HG03108 (cell line): ENCODE data around the gene SLC2A4.
A peak's percentile ranks its signal among the peaks of the same experiment; 100 is the strongest.

ENCODE experiments used
- ATAC-seq: cut with Tn5 transposase; IDR thresholded peaks from one replicate; pipeline ENCODE4 v1.9.1; 2021; ENCODE audit warnings: moderate library complexity; ENCODE audit not compliant: unreplicated experiment

The SLC2A4 gene

DNA sequence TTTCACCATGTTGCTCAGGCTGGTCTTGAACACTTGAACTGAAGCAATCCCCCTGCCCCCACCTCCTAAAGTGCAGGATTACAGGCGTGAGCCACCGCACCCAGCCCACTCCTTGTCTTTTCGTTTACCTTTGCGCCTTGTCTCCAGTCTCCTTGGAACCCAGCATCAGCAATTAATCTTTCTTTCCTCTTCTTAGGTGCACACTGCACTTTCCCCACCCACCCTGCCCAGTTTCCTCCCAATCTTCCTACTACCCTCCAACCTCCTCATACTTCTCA lies 17.8 kb upstream of the SLC2A4 start:
- no peak for ATAC-seq

DNA sequence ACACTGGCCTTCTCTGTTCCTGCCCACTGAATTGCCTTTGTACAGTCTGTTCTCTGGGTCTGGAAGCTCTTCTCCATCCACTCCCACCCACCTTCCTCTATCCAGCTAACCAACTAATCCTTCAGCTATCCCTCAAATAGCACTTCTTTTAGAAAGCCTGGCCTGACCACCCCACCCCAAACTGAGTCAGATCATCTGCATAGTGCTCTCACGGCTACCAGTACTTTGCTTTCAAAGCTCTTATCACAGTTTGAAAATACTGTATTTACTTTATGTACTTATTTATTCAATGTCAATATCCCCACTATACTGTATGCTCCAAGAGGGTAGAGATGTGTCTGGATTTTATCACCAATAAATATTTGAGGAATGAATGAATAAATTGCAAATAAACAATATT lies 14.7 kb upstream of the SLC2A4 start:
- ATAC-seq = no peak

DNA sequence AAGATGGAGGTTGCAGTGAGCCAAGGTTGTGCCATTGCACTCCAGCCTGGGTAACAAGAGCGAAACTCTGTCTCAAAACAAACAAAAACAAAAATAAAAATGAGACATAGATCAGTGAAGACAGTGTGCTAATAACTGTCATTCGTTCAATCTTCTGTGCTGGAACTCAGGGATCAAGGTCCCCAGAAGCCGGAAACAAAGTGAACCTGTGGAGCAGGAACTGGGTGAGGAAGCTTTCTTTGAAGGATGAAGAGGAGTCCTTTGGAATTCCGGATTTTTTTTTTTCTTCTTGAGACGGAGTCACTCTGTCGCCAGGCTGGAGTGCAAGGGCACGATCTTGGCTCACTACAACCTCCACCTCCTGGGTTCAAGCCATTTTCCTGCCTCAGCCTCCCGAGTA lies 2.1 kb upstream of the SLC2A4 start:
- ATAC-seq = no peak

DNA sequence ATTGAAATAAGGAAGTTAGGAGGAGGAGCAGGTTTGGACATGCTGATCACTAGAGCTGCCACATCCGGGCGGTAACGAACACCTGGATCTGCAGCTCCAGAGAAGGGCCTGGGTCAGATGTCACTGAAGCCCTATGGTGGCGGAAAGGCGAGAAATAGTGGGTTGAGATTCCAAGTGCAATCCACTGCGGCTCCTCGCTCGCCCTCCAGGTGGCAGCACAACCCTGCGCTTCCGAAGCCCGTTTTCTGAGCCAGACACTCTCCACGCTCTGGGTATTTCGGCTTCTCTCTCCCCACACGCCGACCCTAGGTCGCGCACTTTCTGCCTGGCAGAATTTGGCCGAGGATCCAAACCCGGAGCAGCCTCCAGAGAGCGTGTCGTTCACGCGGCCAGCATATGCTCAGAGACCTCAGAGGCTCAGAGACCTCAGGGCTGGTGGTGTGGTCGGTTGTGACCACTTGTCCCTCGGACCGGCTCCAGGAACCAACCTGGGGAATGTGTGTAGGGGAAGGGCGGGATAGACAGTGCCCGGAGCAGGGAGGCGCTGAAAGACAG lies 922 bp upstream of the SLC2A4 start:
- peak; percentile 60 for ATAC-seq

DNA sequence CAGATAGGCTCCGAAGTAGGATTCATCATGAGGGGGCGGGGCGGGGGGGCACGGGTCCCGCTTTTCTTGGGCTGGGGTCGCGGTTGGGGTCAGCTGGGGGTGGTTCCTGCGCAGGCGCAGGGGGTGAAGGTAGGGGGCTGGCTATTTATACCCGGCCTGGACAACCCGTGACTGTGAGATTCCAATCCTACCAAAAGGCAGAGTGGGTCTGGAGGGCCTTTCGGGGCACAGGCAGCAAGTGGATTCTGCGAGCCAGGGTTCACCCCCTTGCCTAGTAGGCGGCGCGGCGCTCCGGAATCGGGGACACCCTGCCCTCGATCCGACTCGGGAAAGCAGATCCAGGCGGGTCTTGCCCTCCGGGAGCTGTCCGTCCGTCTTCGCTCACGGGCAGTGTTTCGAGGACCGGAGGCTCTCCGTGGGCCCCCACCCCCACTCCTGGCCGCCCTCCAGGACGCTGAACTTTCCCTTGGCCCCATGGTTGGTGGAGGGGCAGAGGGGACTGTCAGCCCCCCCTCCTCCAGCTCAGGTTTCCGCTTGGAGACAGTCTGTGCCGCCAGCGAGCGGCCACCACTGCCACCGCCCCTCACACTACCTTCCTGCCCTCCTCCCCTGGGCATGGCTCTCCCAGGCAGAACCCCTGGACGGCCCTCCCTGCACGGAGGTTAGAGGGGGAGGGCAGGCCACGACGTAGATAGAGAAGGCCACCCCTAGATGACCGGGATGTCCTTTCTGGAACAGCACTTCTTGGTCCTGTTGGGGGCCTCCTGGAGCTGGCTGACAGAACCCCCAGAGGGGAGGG lies 634 bp downstream of the SLC2A4 start:
- no peak for ATAC-seq

DNA sequence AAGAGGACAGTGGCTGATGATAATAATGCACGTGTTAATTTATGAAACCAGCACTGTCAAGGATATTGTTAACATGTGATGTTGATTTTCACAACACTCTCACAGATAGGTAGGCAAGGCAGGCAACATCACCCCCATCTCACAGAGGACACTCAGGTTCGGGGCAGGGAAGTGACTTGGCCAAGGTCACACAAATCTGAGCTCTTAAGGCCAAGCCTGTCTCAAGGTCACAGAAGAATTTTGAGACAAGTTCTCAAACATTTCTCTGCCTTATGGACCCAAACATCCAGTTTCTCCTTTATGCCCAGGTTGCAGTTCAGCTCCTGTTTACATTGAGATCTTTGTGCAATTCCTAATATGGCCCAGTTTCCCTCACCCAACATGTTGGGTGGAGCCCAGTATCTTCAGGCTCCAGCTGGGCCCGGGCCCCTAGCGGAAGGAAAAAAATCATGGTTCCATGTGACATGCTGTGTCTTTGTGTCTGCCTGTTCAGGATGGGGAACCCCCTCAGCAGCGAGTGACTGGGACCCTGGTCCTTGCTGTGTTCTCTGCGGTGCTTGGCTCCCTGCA lies 1.3 kb downstream of the SLC2A4 start:
- no peak for ATAC-seq

DNA sequence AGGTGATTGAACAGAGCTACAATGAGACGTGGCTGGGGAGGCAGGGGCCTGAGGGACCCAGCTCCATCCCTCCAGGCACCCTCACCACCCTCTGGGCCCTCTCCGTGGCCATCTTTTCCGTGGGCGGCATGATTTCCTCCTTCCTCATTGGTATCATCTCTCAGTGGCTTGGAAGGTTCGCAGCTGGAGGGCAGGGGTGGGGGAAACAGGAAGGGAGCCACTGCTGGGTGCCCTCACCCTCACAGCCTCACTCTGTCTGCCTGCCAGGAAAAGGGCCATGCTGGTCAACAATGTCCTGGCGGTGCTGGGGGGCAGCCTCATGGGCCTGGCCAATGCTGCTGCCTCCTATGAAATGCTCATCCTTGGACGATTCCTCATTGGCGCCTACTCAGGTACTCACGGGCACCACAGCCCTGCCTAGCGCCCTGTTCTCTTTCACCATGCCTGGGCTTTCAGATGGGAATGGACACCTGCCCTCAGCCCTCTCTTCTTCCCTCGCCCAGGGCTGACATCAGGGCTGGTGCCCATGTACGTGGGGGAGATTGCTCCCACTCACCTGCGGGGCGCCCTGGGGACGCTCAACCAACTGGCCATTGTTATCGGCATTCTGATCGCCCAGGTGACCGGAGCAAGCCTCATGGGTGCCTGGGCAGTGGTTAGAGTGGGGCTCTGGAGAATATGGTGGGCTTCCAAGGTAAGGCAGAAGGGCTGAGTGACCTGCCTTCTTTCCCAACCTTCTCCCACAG lies 2.1 kb downstream of the SLC2A4 start:
- no peak for ATAC-seq

DNA sequence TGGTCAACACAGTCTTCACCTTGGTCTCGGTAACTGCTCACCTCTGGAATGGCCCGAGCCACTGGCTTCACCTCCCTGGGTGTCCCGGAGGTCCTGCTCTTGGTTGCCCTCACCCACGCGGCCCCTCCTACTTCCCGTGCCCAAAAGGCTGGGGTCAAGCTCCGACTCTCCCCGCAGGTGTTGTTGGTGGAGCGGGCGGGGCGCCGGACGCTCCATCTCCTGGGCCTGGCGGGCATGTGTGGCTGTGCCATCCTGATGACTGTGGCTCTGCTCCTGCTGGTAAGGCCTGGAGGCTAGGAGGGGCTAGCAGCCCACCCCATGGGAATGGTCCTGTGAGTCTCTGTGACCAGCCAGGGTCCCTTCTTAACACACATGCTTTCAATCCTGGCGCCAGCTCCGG lies 3.4 kb downstream of the SLC2A4 start:
- no peak for ATAC-seq

DNA sequence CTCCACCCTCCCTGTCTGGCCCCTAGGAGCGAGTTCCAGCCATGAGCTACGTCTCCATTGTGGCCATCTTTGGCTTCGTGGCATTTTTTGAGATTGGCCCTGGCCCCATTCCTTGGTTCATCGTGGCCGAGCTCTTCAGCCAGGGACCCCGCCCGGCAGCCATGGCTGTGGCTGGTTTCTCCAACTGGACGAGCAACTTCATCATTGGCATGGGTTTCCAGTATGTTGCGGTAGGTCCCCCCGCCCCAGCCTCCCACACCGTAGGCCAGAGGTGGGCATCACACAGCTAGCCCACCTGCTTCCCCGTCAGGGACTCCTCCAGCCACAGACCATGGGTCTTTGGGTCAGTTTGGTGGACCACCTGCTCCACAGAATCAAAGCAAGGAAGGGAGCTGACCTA lies 4.2 kb downstream of the SLC2A4 start:
- ATAC-seq = no peak

DNA sequence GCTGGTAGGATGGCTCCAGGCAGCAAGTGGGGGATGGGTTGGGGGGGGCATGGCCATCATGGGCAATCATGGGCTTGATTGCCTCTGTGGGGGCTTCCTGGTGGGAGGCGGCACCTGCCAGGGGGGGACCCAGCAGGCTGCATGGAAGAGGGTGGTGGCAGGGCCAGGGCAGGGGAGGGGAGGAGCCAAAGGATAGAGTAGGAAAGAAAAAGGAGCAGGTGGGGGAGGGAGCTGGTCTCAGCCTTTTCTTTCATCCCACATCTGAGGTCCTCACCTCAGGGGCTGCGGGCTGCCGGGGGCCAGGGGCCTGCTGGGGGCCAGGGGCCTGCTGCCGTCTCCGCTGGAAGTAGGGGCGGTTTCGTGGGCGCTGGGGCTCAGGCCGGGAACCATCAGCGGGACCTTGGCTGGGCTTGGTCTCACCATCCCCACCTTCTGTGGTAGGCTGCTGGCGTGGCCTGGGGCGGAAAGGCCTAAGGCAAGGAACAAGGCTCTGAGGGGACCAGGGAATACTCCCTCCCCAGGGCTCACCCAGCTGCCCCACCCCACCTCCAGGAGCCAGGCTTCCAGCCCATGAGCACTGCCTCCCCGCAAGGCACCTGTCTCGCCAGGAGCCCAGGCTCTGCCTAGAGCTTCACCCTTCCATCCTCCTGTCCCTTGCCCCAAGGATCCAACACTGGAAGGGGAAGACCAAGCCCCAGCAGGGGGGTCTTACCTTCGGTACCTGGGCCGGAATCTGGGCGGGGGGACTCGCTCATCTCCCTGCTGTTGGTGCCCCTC lies 7.9 kb downstream of the SLC2A4 start:
- no peak for ATAC-seq

DNA sequence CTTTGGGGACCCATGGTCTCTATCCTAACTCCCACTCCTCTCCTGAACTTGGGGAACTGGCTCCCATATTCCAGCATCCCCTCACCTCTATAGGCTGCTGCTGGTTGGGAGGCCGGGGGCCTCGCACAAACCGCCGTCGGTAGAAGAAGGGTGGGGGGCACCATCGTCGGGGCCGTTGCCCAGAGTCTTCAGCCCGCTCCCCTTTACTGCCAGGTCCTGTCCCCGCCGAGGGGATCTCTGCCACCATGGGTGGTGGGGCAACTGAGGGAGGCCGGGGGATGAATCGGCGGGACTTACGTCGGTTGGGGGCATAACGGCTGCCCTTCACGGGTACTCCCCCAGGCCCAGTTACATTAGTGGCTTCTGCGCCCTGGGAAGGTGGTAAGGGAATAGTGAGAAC lies 8.6 kb downstream of the SLC2A4 start:
- no peak for ATAC-seq

DNA sequence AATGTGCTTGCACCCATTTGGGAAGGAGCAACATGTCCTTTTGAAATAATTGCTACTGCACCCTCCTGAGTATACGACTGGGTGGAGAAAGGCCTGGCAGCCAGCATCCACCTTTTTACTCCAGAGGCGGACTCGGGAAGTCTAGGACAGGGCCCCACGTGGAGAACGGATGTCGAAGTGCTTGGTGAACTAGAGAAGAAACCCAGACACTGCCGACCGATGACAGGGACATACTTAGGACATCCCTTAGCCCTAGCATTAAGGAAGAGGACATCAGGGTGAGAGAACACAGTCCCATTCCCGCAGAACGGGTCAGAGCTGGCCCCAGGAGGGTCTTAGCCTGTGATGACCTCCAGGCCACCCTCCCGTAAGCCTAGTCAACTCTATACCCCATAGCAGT lies 9.2 kb downstream of the SLC2A4 start:
- ATAC-seq = no peak

DNA sequence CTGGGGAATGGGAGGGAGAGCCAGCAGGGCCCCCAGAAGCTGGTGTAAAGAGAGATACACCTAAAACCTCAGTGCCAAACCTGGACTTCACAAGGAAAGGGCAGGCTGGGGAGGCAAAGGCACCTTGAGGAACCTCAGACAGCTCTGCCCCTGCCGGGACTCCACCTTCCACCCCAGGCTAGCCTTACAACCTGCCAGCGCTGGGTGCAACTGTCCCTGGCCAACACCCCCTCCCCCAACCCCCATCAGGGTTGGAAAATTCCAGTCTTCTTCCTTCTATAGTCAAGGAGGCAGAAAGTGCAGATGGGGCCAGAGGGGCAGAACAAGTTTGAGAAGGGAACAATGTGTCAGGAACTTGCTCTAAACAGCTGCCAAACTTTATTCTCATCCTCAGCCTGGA lies 10.7 kb downstream of the SLC2A4 start:
- no peak for ATAC-seq

DNA sequence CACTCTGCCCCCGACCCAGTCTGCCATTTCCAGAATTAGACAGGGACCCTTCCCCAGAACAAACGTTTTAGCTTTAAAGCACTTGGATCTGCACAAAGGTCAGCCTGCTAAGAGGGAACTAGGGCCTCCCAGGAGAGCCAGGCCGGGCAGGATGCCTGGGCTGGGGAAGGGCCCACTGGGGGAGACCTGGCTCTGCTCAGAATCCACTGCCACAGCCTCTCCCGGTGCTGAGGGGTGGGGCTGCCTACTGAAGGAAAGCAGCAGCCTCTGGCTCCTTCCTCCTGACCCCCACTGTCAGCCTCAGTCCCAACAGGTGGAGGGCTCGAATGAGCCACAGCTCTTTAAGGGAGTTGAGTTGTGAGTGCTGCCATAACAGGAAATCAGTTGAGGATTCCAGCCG lies 11.2 kb downstream of the SLC2A4 start:
- ATAC-seq = no peak

DNA sequence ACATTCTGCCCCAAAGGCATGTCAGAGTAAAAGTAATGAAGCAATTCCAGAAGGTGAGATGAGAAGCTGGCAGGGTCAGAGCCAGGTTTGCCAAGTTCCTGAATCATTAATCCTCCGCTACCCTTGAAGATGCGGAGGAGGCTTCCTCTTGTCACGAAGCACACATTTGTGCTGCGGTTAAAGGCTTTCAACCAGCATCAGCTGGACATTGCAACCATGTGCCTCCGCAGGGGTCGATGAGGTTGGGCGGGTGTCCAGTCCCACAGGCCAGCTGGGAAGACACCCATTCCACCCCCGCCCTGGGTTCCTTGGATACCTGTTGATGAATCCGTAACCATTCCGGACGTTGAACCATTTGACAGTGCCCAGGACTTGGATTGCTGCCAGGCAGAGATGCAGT lies 11.6 kb downstream of the SLC2A4 start:
- ATAC-seq = no peak

DNA sequence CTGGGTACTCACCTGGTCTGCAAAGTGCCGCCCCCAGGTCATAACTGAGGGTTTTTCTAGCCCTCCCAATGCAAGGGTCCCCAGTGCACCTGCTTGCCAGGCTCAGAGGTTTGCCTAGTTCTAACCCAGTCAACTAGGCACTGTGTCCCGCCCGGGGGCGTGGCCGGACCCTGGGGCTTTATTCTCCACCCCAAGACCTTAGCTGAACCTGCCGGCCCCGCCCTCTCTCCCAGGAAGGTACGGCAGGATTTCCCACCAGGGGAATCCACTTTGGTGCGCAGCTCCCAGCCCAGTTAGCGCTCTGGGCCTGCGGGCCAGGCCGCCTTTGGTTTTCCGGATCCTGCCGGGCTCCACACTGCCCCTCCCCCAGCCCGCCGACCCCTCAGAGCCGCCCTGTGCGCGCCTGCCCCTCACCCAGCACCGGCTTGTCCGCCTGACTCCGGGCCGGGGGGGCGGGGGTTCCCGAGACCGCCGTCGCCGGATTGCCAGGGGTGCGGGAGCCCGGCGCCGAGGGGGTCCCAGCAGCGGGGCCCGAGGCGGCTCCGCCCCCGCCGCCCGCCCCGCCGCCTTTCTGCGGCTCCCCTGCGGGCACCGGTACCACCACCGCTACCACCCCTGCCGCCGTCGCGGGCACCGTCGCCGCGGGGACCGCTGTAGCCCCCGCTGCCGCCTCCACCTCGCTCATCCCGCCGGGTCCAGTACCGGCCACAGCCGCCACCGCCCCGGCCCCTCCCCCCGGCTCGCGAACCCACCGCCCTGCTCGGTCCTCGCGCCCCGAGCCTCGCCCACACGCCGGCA lies 12.5 kb downstream of the SLC2A4 start:
- no peak for ATAC-seq

DNA sequence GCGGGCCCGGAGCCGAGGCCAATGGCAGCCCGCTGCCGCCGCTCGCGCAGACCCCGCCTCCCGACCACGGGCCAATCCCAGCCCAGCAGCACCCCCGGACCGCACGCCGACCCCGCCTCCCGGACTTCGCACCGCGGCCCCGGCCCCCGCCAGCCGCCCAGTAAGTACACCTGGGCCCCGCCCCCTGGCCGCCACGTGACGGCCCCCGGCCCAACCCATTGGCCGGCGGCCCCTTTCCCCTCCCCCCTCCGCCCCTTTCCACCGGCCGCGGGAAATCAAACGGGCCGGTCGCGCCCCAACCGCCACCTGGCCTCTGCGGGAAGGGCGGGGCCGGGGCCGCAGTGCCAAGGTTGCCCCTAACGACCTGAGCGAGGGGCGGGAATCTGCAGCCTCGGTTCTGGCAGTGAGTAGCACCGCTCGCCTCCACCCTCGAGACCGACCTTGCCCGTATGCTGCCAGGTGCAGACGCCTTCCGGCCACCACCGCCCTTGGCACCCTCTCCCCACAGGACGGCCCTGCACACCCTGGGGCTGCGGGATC lies 13.2 kb downstream of the SLC2A4 start, which contains the start of gene YBX2:
Gene YBX2 (minus strand): TSS at position 26 of the 540 bp plus-strand sequence. CDS start 139 bp downstream, outside the sequence.
- peak; percentile 45 for ATAC-seq

DNA sequence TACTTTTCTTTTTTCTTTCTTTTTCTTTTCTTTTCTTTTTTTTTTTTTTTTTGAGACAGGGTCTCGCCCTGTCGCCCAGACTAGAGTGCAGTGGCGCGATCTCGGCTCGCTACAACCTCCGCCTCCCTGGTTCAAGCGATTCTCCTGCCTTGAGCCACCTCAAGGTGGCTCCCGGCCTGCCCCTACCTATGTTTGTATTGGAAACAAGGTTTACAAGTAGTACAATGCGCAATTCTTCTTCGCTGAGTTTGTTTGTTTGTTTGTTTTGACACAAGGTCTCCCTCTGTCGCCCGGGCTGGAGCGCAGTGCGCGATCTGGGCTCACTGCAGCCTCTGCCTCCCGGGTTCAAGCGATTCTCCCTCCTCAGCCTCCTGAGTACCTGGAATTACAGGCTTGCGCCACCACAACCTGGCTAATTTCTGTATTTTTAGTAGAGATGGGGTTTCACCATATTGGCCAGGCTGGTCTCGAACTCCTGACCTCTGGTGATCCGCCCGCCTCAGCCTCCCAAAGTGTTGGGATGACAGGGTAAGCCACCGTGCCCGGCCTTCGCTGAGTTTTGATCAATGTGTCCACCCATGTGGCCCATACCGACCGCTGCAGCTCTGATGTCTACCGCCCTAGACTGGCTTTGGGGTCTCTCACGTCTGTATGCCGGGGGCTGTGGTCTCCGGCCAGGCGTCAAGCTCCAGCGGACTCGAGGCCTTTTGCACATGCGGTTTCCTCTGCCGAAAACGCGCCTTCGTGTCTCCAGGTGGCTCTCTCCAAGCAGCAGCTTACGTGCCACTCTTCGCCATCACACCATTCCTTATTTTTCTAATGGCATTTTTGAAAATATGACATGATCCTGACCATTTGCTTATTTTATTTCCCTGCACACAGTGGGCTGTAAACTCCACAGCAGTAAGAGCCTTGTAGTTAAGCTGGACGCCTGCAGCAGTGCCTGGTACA lies 14.0 kb downstream of the SLC2A4 start:
- ATAC-seq = no peak
